HG02623 (cell line): ENCODE data around the gene CACNA1F.

Source experiments
- ATAC-seq: cut with Tn5 transposase; IDR thresholded peaks from one replicate; pipeline ENCODE4 v1.9.1; 2021; ENCODE audit warnings: moderate library complexity; ENCODE audit not compliant: unreplicated experiment

Gene CACNA1F

GRCh38 chrX:49257846-49258748, 25.0 kb upstream of the CACNA1F start:
- no peak for ATAC-seq

- ATAC-seq, result no peak
These were observed 24.1 kb upstream of the CACNA1F start for GRCh38 chrX:49257074-49257790.

GRCh38 chrX:49256268-49256995, 23.3 kb upstream of the CACNA1F start:
- no peak for ATAC-seq

DNA sequence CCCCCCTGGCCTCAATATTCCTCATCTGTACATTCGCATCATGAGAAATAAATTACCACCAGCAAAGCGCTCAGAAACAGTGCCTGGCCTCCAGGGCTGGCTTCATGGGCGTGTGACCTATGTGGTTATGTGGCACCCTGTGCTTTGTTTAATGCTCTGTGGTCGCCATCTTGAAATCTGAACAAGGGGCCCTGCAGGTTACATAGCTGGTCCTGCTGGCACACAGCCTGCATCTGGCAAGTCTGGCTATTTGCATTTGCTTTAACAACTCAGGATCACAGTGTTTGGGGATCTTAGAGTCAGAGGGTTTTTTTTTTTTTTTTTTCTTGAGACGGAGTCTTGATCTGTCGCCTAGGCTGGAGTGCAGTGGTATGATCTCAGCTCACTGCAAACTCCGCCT, 21.5 kb upstream of the CACNA1F start:
- ATAC-seq, result no peak

DNA sequence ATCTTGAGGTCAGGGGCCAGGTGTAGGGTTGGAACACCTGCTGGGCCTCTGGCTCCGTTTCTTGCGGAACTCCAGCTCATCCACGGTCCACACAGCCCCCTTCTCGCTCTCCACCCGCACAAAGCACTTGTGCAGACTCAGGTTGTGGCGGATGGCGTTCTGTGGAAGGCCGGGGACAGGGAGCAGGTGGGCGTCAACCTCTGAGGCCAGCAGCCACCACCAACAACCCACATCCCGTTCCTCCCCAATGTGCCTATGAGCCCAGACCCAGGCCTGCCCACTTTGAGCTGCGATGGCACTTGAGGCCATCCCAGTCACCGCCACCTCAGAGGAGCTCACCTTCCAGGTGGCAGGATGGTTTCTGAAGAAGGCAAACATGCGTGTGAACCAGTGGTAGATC, 18.2 kb upstream of the CACNA1F start:
- ATAC-seq, result no peak

- ATAC-seq, result no peak
These were observed 17.4 kb upstream of the CACNA1F start for GRCh38 chrX:49250578-49250977.

- ATAC-seq, result no peak
These were observed 16.9 kb upstream of the CACNA1F start for GRCh38 chrX:49250066-49250465.

DNA sequence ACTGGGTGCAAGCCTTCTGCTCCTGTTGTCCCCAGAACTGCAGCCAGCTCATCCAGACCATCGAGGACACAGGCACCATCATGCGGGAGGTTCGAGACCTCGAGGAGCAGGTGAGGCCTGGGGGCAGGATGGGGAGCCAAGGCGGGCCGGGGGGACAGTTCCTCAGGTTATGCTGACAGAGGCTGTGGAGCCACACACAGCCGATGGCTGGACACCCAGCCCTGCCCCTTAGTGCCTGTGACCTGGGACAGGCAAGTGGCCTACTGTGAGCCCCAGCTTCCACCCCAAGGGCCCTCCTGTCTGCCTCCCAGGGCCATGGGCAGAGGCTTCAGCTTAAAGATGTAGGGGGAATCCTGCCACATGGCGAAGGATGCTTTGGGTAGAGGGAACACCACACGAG, 16.5 kb upstream of the CACNA1F start:
- ATAC-seq, result no peak

GRCh38 chrX:49249071-49249470, 15.9 kb upstream of the CACNA1F start:
- ATAC-seq, result no peak

DNA sequence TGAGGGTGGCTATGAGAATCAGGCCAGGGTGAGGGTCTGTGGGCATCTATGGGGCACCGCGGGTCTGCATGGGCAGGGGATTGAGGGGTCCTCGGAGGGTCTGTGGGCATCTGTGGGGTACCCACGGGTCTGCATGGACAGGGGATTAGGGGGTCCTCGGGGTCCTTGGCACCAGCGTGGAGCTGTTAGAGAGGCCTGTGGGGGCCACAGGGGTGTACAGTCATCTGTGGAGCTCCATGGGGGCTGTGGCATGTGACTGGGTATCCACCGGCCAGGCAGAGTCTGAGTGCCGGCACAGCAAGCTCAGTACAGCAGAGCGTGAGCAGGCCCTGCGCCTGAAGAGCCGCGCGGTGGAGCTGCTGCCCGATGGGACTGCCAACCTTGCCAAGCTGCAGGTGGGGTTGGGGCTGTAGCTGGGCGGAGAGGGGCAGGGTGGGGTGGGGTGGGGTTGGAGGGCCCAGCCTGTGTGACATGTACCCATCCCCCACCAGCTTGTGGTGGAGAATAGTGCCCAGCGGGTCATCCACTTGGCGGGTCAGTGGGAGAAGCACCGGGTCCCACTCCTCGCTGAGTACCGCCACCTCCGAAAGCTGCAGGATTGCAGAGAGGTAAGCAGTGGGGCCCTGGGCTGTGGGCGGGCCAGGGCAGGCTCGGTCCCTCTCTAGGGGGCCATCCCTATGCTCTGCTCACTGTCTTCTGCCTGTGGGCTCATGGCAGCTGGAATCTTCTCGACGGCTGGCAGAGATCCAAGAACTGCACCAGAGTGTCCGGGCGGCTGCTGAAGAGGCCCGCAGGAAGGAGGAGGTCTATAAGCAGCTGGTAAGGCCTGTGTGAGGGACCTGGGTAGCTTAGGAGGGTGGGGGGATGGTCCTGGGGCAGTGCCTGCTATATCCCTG, 15.0 kb upstream of the CACNA1F start:
- no peak for ATAC-seq

DNA sequence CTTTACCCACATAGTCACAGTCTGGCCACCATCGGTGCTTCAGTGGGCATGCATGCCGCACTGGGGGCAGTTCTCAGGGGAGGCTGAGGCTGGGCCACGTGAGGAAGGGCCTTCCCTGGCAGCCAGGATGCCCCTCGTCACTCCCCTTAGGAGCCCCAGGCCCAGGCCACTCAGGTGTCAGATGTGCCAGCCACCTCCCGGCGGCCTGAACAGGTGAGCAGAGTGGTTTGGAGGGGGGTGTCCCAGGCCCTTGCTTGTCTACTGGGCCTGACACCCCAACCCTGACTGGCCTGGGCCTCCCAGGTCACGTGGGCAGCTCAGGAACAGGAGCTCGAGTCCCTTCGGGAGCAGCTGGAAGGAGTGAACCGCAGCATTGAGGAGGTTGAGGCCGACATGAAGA, 14.2 kb upstream of the CACNA1F start:
- ATAC-seq, result no peak

DNA sequence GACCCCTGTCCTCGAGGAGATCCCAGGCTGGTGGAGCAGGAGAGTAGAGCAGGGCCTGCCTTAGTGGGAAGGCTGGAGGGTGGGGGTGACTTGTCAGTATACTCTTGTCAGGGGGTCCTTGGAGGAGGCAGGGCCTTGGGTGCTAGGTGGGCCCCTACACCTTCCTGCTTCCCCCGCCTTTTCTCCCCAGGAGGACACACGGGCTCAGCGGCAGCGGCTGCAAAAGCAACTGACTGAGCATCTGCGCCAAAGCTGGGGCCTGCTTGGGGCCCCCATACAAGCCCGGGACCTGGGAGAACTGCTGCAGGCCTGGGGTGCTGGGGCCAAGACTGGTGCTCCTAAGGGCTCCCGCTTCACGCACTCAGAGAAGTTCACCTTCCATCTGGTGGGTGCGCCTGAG, 13.4 kb upstream of the CACNA1F start:
- no peak for ATAC-seq

DNA sequence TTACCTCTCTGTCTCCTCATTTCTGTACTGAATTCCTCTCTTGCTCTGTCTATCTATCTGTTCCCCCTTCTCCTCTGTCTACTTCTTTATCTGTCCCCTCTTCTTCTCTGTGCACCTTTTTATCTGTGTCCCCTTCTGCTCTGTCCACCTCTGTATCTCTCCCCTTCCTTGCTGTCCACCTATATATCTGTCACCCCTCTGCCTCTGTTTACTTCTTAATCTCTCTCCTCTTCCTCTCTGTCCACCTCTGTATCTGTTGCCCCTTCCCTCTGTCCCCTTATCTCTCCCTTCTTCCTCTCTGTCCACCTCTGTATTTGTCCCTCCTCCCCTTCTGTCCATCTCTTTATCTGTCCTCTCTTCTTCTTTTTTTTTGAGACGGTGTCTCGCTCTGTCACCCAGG, 11.1 kb upstream of the CACNA1F start:
- no peak for ATAC-seq

- ATAC-seq, result no peak
These were observed 10.0 kb upstream of the CACNA1F start for GRCh38 chrX:49243166-49243565.

- ATAC-seq, result no peak
These were observed 9.5 kb upstream of the CACNA1F start for GRCh38 chrX:49242545-49243066.

GRCh38 chrX:49238735-49239134, 5.6 kb upstream of the CACNA1F start:
- ATAC-seq, result no peak

DNA sequence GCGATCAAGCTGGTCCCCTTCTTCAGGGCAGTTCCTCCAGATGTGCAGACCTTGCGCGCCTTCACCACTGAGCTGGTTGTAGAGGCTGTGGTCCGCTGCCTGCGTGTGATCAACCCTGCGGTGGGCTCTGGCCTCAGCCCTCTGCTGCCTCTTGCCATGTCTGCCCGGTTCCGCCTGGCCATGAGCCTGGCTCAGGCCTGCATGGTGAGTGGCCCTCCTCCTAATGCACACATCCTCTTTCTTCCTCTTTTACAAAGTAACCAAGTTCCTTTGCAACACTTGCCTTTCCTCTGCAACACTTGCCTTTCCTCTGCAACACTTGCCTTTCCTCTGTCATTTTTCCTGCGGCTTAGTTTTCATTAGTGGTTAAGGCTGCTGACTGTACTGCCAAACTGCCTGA, 3.9 kb upstream of the CACNA1F start:
- no peak for ATAC-seq

GRCh38 chrX:49233887-49234555, 881 bp upstream of the CACNA1F start:
- ATAC-seq, result no peak

DNA sequence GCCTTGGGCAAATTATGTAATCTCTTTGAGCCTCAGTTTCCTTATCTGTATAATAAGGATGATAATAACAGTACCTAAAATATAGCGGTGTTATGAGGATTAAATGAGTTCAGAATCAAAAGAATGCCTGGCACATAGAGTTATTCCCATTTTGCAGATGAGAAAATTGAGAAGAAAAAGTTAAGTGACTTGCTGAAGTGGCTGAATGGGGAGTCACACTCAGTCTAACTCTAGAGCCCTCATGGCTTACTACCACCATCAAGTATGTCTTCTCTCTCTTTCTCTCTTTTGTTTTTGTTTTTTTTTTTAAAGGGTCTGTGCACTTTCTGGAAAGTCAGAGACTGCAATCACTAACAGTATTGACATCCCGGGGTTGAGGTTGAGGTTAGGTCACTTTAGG, 615 bp downstream of the CACNA1F start:
- no peak for ATAC-seq
